Keratinocyte (primary cell): Measurements from ENCODE around the gene LCN2. TPM values are rescaled to one million over a fixed set of nuclear protein-coding genes. Genes with fewer than 3 reads are reported as not detected.

Experiments
- DNase-seq: peaks from one replicate; pipeline ENCODE4 v3.0.0-alpha.2; 2011; ENCODE audit warnings: low read depth, missing footprints, low spot score
- FAIRE-seq: peaks from 2 replicates; lab custom pipeline; 2011; peaks lifted over from hg19 to GRCh38; lab: Jason Lieb, UNC
- H2AFZ ChIP-seq: 2 replicates; pipeline ENCODE4 v1.6.0; 2012; ENCODE audit warnings: low read length, control low read depth, inconsistent platforms; ENCODE audit not compliant: control insufficient read depth
- H3K27ac ChIP-seq: 2 replicates; pipeline ENCODE4 v1.5.1; 2011; ENCODE audit warnings: low read length; ENCODE audit not compliant: control insufficient read depth, insufficient read depth
- H3K27me3 ChIP-seq: 3 replicates; pipeline ENCODE4 v1.6.0; 2011; ENCODE audit warnings: low read length; ENCODE audit not compliant: control insufficient read depth, insufficient read depth; ENCODE audit errors: extremely low read depth
- H3K36me3 ChIP-seq, 2 experiments: 2 replicates in 1 of 2; 3 replicates in 1 of 2; pipeline ENCODE4 v1.5.1; 2011; ENCODE audit warnings: low read length in 2 of 2, mild to moderate bottlenecking in 1 of 2; ENCODE audit not compliant: control insufficient read depth in 2 of 2, insufficient read depth in 2 of 2; ENCODE audit errors: extremely low read depth in 1 of 2
- H3K4me1 ChIP-seq: 3 replicates; pipeline ENCODE4 v1.5.1; 2011; ENCODE audit warnings: low read length; ENCODE audit not compliant: control insufficient read depth, insufficient read depth; ENCODE audit errors: extremely low read depth
- H3K4me2 ChIP-seq: 3 replicates; pipeline ENCODE4 v1.6.0; 2011; ENCODE audit warnings: low read depth, low read length; ENCODE audit not compliant: control insufficient read depth, insufficient read depth; ENCODE audit errors: extremely low read depth
- H3K4me3 ChIP-seq, 3 experiments: fragments of 200-600 bp in 1 of 3; sonication (generic) in 1 of 3; 2 replicates in 2 of 3; 3 replicates in 1 of 3; pipeline ENCODE4 v1.5.1; 2011 to 2016; ENCODE audit warnings: low read length in 3 of 3, mild to moderate bottlenecking in 3 of 3, control low read depth in 2 of 3, inconsistent platforms in 1 of 3, low read depth in 1 of 3, mixed read lengths in 1 of 3, mixed run types in 1 of 3, moderate library complexity in 1 of 3; ENCODE audit not compliant: control insufficient read depth in 2 of 3, insufficient read depth in 2 of 3; ENCODE audit errors: extremely low read depth in 1 of 3
- H3K79me2 ChIP-seq: 2 replicates; pipeline ENCODE4 v1.6.0; 2012; ENCODE audit warnings: low read length; ENCODE audit not compliant: control insufficient read depth, insufficient read depth
- H3K9ac ChIP-seq: 3 replicates; pipeline ENCODE4 v1.6.0; 2011; ENCODE audit warnings: low read length; ENCODE audit not compliant: control insufficient read depth, insufficient read depth; ENCODE audit errors: extremely low read depth
- H3K9me1 ChIP-seq: 3 replicates; pipeline ENCODE4 v1.6.0; 2011; ENCODE audit warnings: low read length; ENCODE audit not compliant: control insufficient read depth, insufficient read depth; ENCODE audit errors: extremely low read depth
- H3K9me3 ChIP-seq: 2 replicates; pipeline ENCODE4 v1.5.1; 2012; ENCODE audit warnings: low read depth, low read length; ENCODE audit not compliant: control insufficient read depth
- H4K20me1 ChIP-seq: 3 replicates; pipeline ENCODE4 v1.6.0; 2011; ENCODE audit warnings: low read length; ENCODE audit not compliant: control insufficient read depth, insufficient read depth; ENCODE audit errors: extremely low read depth
- CTCF ChIP-seq, 3 experiments: IDR thresholded peaks in 1 of 3; conservative IDR thresholded peaks in 1 of 3; optimal IDR thresholded peaks in 1 of 3; 2 replicates in 2 of 3; 3 replicates in 1 of 3; pipeline versions ENCODE3 to v1.5.1; 2011; ENCODE audit warnings: low read length in 3 of 3, mild to moderate bottlenecking in 3 of 3, moderate library complexity in 2 of 3, control low read depth in 1 of 3, inconsistent platforms in 1 of 3; ENCODE audit not compliant: insufficient read depth in 2 of 3; ENCODE audit errors: extremely low read depth in 1 of 3
- EZH2 ChIP-seq: IDR thresholded peaks from one replicate; pipeline ENCODE4 v1.6.1; 2012; ENCODE audit warnings: inconsistent platforms, mild to moderate bottlenecking, low read length, moderate library complexity
- dilution Hi-C: fragments of 300-500 bp; cut with MboI; formaldehyde crosslinking; loops from one replicate; pipeline ENCODE4 v1.7.0; 2020; ENCODE audit warnings: low sequenced_read_pairs; ENCODE audit not compliant: extremely low pct_ligation_motif_present
- polyA plus RNA-seq, 5 experiments: library from polyadenylated mRNA; depleted of rRNA in 3 of 5; stranded (reverse) in 3 of 5; stranded (forward) in 1 of 5; unstranded in 1 of 5; fragments of >200 nt; gene quantifications; 1 replicate in 1 of 5; 2 replicates in 3 of 5; 3 replicates in 1 of 5; pipeline versions ENCODE4 v1.2.1 to v1.2.3, GENCODE V29; 2011 to 2012; ENCODE audit warnings: missing spikeins in 2 of 5, low read depth in 1 of 5, low replicate concordance in 1 of 5

Gene LCN2
- polyA plus RNA-seq, 1 donor (not counting 4 experiments of a cell fraction or from before 2014, with no cell fraction given) = 28.9 TPM

- Histone ChIP-seq H3K4me3 (no peak overlapping the region), H3K4me2 (no peak overlapping the region), H3K9me1 (no peaks in the 10 kb centered on the region), H2AFZ (no peak overlapping the region), H3K79me2 (no peaks in the 10 kb centered on the region), H3K27ac (no peak overlapping the region), H4K20me1 (no peaks in the 10 kb centered on the region), H3K9ac (no peak overlapping the region), H3K36me3 (peaks cover 33 to 37% of the 10 kb centered on the region in 2 experiments), H3K4me1 (peaks cover 8% of the 10 kb centered on the region), H3K9me3 (no peaks in the 10 kb centered on the region), H3K27me3 (no peaks in the 10 kb centered on the region)
- no peak for FAIRE-seq
- no peak for TF ChIP-seq CTCF (optimal IDR thresholded peaks at IDR 0.05 in 1 of 3, IDR thresholded peaks at IDR 0.05 in 1 of 3, conservative IDR thresholded peaks at IDR 0.05 in 1 of 3; ENCODE audit: extremely low read depth in 1 of 3, insufficient read depth in 2 of 3, low read length in 3 of 3)
- no peak for TF ChIP-seq EZH2
- dilution Hi-C loops = no loop called here
- no peak for DNase-seq
These were observed 19.6 kb downstream of the LCN2 start for GRCh38 chr9:128168731-128169308.

GRCh38 chr9:128169492-128169891, 20.2 kb downstream of the LCN2 start:
- H3K36me3 ChIP-seq = peaks cover 32 to 35% of the 10 kb centered on the region in 2 experiments

More at GRCh38 chr9:128169492-128169891, 20.2 kb downstream of the LCN2 start:
- no peaks in the 10 kb centered on the region for H3K9me3 ChIP-seq
- H3K4me1 ChIP-seq = peaks cover 4% of the 10 kb centered on the region
- no peak overlapping the region for H3K4me3 ChIP-seq
- no peak overlapping the region for H3K9ac ChIP-seq
- no peaks in the 10 kb centered on the region for H3K27me3 ChIP-seq
- FAIRE-seq (no peak), DNase-seq (no peak)
- no peaks in the 10 kb centered on the region for H3K9me1 ChIP-seq
- H3K79me2 ChIP-seq = no peaks in the 10 kb centered on the region
- H3K27ac ChIP-seq = no peak overlapping the region
- TF ChIP-seq CTCF (optimal IDR thresholded peaks at IDR 0.05 in 1 of 3, IDR thresholded peaks at IDR 0.05 in 1 of 3, conservative IDR thresholded peaks at IDR 0.05 in 1 of 3; ENCODE audit: extremely low read depth in 1 of 3, insufficient read depth in 2 of 3, low read length in 3 of 3) (no peak), EZH2 (no peak)
- dilution Hi-C loops = no loop called here
- no peaks in the 10 kb centered on the region for H4K20me1 ChIP-seq
- no peak overlapping the region for H3K4me2 ChIP-seq
- H2AFZ ChIP-seq = no peak overlapping the region
